Fibroblast of skin of left biceps (primary cell): Measurements from ENCODE around the gene DHH.

Experiments used
- DNase-seq, 2 experiments: peaks; one replicate each; pipeline ENCODE4 v3.0.0-alpha.2; 2013; ENCODE audit warnings: low read depth in 2 of 2

The DHH gene

DNA sequence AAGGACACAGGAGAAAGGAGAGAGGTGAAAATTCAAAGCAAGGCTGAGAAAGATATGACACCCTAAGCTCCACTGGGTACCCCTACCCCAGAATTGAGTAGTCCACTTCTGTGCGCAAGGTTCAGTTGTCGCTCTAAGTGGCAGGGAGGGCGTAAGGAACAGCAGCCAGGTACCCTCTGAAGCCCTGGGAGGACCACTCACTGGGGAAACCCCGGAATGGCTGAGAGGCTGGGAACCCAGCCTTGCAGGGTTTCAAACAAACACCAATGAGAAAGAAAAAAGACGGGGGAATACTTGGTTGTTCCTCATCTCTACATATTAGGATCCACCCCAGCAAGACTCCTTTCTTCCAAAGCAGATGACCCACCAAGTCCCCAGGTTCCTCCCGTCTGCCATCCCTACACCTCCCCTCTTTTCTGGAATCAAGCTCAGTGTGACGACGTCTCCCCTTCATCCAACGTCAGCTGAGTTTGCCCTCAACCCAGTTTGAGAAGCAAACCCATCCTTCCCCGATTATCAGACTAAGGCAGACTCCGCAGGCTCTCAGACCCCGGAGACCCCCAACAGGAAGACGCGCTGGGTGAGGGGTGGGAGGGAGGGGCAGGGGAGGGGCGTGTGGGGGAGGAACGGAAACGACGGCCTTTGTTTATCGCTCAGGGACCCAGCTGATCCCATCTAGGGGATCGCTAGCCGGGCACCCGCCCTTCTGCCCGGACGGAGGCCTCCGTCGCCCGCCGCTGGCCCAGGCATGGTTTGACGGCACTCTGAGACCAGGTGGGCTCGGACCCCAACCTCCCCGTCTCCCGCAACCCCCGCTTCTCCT, 15.3 kb upstream of the DHH start:
- no peak for DNase-seq

DNA sequence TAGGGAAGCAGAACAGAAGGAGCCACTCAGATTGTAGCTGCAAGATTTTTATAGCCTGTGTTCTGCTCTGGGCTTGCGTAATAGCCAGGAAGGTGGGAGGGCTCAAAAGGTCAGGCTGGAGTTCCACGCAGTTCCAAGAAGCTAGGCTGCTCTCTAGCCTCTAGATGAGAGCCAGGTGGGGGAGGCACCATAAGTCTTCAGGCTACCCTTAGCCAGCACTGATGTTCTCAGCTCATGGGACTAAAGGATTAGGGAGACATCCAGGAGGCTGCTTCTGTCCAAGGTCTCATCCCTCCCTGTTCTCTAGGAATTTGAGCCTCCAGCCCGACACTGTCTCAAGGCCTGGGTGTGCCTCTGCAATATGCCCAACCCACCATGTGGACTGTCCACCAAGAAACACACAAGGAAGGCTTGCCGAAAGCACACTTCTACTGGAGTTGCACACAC, 14.4 kb upstream of the DHH start:
- no peak for DNase-seq

GRCh38 chr12:49105504-49106084, 11.0 kb upstream of the DHH start:
- no peak for DNase-seq

DNA sequence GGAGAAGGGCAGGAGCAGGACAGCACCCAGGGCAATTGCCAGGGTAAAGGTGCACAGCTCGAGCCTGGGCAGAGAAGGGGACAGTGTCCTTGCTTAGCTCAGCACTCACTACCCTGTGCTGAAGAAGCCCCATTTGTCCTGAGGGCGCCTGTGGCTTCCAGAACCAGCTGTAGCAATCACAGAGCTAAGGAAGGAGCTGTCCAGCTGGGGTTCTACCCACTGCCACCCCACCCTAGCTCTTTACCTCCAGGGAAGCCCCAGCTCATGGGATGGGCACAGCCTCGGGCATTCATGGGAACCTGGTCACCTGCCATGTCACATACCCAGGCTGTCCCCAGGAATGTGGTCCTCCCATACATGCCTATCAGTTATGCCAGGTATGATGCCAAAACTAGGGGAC, 10.2 kb upstream of the DHH start:
- DNase-seq = no peak

DNA sequence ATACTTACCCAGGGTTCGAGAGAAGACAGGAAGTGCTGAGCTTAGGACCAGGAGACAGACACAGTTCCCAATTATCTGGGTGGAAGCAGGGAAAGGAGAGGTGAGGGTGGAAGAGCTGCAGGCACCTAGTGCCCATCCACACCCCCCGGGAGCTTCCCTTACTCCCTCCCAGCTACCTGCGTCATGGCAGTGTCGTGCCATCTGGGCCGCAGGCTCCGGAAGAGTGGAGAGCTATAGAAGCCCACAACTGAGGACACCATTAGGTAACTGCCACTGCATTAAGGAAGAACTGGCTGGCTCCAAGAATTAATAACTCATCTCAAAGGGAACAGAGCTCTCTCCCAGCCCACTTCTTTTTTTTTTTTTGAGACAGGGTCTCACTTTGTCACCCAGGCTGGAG, 5.8 kb upstream of the DHH start:
- DNase-seq = no peak

DNA sequence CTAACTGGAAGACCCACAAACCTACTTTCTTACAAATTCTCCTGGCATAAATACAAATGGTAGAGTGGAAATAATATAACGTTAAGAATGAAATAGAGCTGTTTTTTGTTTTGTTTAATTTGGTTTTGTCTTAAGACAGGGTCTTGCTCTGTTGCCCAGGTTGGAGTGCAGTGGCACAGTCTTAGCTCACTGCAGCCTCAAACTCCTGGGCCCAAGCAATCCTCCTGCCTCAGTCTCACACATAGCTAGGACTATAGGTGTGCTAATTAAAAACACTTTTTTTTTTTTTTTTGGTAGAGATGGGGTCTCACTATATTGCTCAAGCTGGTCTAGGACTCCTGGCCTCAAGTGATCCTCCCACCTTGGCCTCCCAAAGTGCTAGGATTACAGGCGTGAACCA, 4.1 kb upstream of the DHH start:
- no peak for DNase-seq

GRCh38 chr12:49098035-49098451, 3.4 kb upstream of the DHH start:
- no peak for DNase-seq

DNA sequence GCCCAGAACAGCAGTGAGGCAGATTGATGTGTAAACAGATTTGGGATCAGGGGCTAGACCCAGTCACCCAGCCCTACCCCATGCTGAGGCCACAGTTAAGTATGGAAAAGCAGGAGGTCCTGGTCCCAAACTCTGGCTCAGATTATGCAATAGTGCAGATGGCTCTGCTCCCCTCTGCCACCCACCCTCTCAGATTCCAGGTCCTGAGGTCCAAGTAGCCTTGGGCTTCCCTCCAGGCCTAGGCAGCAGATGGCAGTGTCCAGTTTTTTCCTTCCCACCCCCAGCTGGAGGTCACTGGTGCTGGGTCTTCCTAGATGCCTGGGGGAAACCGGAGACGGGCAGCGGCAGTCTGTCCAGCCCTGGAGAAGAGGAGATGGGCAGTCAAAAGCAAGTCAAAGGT, 2.8 kb upstream of the DHH start:
- no peak for DNase-seq

DNA sequence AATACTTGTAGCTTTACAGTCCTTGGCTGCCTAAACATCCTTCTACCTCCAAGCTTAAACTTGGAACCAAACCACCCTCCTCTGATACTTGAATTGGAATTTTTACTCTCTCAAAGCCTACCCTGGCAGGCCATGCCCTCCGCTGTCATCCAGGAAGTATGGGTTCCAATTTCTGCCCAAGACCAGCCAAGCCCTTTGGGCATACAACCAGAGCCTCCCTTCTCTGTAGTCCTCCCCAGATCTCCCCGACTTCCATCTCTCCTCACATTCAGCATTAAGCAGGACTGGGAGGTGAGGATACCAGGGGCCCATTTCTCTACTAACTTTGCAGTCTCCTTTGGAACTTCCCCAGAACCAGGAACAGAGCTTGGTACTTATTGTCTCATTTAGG, 369 bp upstream of the DHH start:
- no peak for DNase-seq

DNA sequence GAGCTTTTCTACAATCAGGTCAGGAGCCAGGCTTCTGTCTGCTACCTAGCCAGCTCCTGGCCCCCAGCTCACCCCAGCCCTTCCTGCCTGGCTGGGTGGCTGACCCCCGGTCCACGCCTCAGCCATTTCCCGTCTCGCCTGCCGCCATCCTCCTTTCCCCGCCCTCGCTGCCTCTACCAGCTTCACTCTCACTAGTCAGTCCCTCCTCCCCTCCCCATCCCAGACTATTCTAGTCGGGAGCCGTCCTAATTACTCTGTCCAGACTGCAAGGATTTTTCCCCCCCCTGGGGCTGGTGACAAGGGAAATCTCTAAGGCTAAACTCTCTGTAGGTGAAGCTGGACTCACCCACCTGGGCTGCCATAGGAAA, 825 bp downstream of the DHH start:
- no peak for DNase-seq

DNA sequence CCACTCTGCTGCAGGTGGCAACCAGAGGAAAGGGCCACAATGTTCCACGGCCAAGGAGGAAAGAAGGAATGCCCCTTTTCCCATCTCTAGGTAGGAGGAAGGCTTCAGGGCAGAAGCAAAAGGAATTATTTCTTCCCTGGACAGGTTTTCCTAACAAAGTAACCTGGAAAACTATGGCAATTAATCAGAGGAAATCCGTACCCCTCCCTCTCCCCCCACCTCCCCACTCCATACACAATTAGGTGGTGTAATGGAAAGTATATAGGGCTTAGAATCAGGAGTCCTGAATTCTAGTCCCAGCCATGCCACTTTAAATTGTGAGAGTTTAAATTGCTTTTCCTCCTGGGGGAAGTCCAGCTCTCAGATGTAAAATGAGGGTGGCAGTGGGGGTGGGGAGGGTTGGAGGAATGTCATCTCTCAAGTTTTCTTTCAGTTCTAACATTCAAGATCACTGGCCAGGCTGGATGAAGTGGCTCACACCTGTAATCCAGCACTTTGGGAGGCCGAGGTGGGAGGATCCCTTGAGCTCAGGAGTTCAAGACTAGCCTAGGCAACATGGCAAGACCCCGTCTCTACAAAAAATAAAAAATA, 1.7 kb downstream of the DHH start:
- no peak for DNase-seq

- no peak for DNase-seq
These were observed 2.4 kb downstream of the DHH start for GRCh38 chr12:49092086-49092815.

- no peak for DNase-seq
These were observed 2.8 kb downstream of the DHH start for GRCh38 chr12:49091836-49092085.

DNA sequence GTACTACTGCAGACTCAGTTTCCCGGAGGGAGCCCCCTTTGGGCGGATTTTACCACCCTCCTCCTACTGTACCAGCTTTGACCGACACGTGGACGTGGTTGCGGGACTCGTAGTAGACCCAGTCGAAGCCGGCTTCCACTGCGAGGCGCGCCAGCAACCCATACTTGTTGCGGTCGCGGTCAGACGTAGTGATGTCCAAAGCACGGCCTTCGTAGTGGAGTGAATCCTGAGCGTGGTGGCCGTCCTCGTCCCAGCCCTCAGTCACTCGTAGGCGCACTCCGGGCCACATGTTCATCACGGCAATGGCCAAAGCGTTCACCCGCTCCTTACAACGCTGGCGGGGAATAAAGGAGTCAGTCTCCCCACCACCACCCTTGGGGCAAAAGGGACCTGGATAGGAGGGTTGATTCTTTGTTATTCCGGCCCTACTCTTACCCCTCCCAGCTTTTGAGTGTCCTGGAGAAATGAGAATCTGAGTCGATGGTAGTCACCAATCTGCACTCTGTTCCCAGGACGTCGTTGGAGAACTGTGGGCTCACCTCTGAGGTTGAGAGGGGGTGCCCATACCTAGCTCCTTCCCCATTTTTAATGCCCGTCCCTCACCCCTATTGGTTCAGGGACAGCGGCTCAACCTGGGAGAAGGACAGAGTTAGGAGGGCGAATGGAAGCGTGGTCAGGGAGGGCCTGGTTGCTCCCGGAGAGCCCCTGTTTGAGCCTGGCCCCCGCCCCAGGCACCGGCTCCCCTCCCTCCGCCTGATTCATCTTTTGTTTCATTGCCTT, 3.4 kb downstream of the DHH start:
- DNase-seq = no peak

- DNase-seq = no peak
These were observed 4.5 kb downstream of the DHH start for GRCh38 chr12:49089821-49090773.

GRCh38 chr12:49088932-49089330, 5.7 kb downstream of the DHH start:
- DNase-seq = no peak

DNA sequence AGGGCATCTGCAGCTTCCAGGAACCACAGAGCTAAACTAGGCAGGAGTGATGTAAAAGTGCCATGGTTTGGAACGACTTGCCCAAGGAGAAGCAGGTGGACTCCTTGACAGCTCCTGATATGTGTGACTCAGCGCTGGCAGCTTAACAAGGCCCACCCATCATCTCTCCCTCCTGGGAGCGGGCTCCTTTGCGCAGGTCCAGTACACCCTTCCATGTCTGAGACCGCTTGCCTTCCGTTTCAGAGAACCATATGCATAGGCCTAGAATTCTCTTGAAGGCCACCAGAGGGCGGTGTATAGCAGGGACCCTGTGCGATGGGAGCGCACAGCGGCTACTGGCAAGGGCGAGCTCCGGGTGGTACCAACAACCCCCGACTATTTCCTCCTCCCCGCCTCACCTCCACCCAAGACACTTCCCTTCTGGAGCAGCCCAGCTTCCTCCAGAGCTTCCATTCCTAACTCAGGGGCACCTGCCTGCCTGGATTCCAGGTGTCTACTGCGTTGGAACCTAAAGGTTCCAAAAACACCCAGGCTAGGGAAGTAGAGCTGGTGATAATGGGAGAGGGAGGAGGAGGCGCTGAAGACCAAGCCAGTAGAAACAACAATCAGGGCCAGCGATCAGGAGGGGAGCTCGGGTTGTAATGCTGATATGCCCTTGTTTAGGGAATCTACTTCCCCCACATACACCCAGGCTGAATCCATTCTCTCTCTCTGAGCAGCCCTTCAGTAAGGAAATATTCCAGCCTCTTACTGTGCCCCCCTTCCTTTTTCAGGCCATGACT, 6.3 kb downstream of the DHH start:
- peak; percentile 50 to 61 for DNase-seq

DNA sequence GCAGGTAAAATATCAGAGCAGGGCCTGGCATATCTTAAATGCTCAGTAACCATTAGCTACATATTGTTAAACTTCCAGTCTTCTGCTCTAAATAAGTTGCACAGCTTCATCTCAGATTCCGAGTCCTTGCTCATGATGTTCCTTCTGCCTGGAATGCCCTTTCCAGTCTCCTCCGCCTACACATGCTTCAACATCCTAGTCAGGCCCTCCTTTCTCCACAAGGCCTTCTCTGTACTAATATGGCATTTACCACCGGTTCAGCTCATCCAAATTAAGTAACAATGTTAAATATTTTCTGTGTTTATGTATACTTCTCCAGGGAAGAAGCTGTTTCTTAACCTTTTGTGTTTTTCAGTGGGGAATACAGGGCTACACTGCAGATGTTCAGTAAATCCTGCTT, 8.5 kb downstream of the DHH start:
- no peak for DNase-seq

GRCh38 chr12:49084438-49084837, 10.2 kb downstream of the DHH start:
- DNase-seq = no peak

DNA sequence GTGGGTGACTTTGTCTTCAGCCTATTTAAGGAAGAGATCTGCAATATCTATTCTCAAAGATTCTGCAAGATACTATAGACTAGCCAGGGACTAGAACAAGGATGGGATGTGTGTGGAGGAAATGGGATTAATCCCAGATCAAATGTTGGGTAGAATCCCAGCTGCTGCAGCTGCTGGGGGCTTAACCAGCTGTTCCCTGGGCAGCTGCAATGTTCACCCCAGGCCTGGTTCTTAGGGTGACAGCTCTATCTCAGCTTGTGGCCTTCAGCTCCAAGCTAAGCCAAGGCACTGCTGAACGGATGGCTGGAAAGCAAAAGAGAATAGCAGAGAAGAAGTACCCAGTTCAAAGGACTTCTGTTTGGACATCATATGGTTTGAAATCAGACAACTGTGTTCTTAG, 14.8 kb downstream of the DHH start:
- DNase-seq = no peak
